HEK293 (cell line): Measurements from ENCODE around the gene KRT17.

Experiments used
- CTCF ChIA-PET: fragments of 350-600 bp; formaldehyde crosslinking; extraction: SDS; loops from one replicate; lab custom pipeline; 2021; ENCODE audit warnings: antibody characterized with exemption; lab: Yijun Ruan, JAX
- POLR2A ChIA-PET: fragments of 300-600 bp; formaldehyde crosslinking; extraction: SDS; loops from one replicate; lab custom pipeline; 2020; ENCODE audit warnings: antibody characterized with exemption, inconsistent platforms; lab: Yijun Ruan, JAX
- H3K27ac ChIP-seq: fragments of 200-500 bp; sonication (Bioruptor generic); 2 replicates; pipeline ENCODE4 v1.5.1; 2014; ENCODE audit warnings: low read depth, low read length, control low read depth, inconsistent platforms; ENCODE audit errors: extremely low read depth
- H3K36me3 ChIP-seq, 2 experiments: fragments of 200-500 bp in 1 of 2; sonication (Bioruptor generic) in 1 of 2; 1 replicate in 1 of 2; 2 replicates in 1 of 2; pipeline ENCODE4 v1.5.1; 2014 to 2017; ENCODE audit warnings: inconsistent platforms in 2 of 2, low read length in 2 of 2; ENCODE audit not compliant: control insufficient read depth in 2 of 2, insufficient read depth in 1 of 2
- H3K4me1 ChIP-seq: fragments of 200-500 bp; sonication (Bioruptor generic); 2 replicates; pipeline ENCODE4 v1.5.1; 2014; ENCODE audit warnings: mild to moderate bottlenecking, low read length, inconsistent platforms; ENCODE audit not compliant: control insufficient read depth, insufficient read depth
- H3K4me3 ChIP-seq: 2 replicates; pipeline ENCODE4 v1.5.1; 2011; ENCODE audit warnings: low read depth, mild to moderate bottlenecking, control low read depth, low read length, moderate library complexity
- H3K9me3 ChIP-seq: fragments of 200-500 bp; sonication (Bioruptor generic); 2 replicates; pipeline ENCODE4 v1.5.1; 2014; ENCODE audit warnings: low read depth, low read length, inconsistent platforms; ENCODE audit not compliant: control insufficient read depth, insufficient read depth
- KLF8 ChIP-seq: fragments of 450-650 bp; formaldehyde crosslinking; IDR thresholded peaks from 2 replicates; pipeline ENCODE4 v1.5.1; 2016; ENCODE audit warnings: missing biosample characterization, missing genetic modification characterization
- KLF9 ChIP-seq: fragments of 450-650 bp; formaldehyde crosslinking; IDR thresholded peaks from 2 replicates; pipeline ENCODE4 v1.5.1; 2016; ENCODE audit warnings: missing biosample characterization, missing genetic modification characterization, low read depth
- ZBTB8A ChIP-seq: fragments of 450-650 bp; formaldehyde crosslinking; IDR thresholded peaks from 2 replicates; pipeline ENCODE4 v1.5.1; 2016; ENCODE audit warnings: missing biosample characterization, missing genetic modification characterization
- ZFHX2 ChIP-seq: fragments of 450-650 bp; formaldehyde crosslinking; conservative IDR thresholded peaks from 2 replicates; pipeline ENCODE4 v1.5.1; 2016; ENCODE audit warnings: missing biosample characterization, missing genetic modification characterization
- ZFP69B ChIP-seq: fragments of 450-650 bp; formaldehyde crosslinking; IDR thresholded peaks from 2 replicates; pipeline ENCODE4 v1.5.1; 2016; ENCODE audit warnings: missing biosample characterization, missing genetic modification characterization
- ZNF121 ChIP-seq: fragments of 450-650 bp; formaldehyde crosslinking; IDR thresholded peaks from 2 replicates; pipeline ENCODE4 v1.5.1; 2016; ENCODE audit warnings: missing biosample characterization, missing genetic modification characterization
- ZNF155 ChIP-seq: fragments of 450-650 bp; formaldehyde crosslinking; IDR thresholded peaks from 2 replicates; pipeline ENCODE4 v1.5.1; 2016; ENCODE audit warnings: missing biosample characterization, missing genetic modification characterization
- ZNF184 ChIP-seq: fragments of 450-650 bp; IDR thresholded peaks from 2 replicates; pipeline ENCODE4 v1.5.1; 2018; ENCODE audit warnings: missing biosample characterization, mild to moderate bottlenecking, missing genetic modification characterization
- ZNF629 ChIP-seq: fragments of 450-650 bp; formaldehyde crosslinking; IDR thresholded peaks from 2 replicates; pipeline ENCODE4 v1.5.1; 2017; ENCODE audit warnings: missing biosample characterization, missing genetic modification characterization
- ZNF837 ChIP-seq: fragments of 450-650 bp; formaldehyde crosslinking; IDR thresholded peaks from 2 replicates; pipeline ENCODE4 v1.5.1; 2016; ENCODE audit warnings: missing biosample characterization, missing genetic modification characterization
- TF ChIP-seq, protein P1 (sequence below): fragments of 450-650 bp; formaldehyde crosslinking; IDR thresholded peaks from 2 replicates; pipeline ENCODE4 v1.5.1; 2016; ENCODE audit warnings: missing biosample characterization, missing genetic modification characterization
- TF ChIP-seq, protein P2 (sequence below): fragments of 450-650 bp; formaldehyde crosslinking; IDR thresholded peaks from 2 replicates; pipeline ENCODE4 v1.5.1; 2016; ENCODE audit warnings: missing biosample characterization, missing genetic modification characterization
- TF ChIP-seq, protein P3 (sequence below): fragments of 450-650 bp; formaldehyde crosslinking; IDR thresholded peaks from 2 replicates; pipeline ENCODE4 v1.5.1; 2017; ENCODE audit warnings: missing biosample characterization, missing genetic modification characterization
- TF ChIP-seq, protein P4 (sequence below): fragments of 450-650 bp; formaldehyde crosslinking; IDR thresholded peaks from 2 replicates; pipeline ENCODE4 v1.5.1; 2016; ENCODE audit warnings: missing biosample characterization, missing genetic modification characterization

KRT17 gene

DNA sequence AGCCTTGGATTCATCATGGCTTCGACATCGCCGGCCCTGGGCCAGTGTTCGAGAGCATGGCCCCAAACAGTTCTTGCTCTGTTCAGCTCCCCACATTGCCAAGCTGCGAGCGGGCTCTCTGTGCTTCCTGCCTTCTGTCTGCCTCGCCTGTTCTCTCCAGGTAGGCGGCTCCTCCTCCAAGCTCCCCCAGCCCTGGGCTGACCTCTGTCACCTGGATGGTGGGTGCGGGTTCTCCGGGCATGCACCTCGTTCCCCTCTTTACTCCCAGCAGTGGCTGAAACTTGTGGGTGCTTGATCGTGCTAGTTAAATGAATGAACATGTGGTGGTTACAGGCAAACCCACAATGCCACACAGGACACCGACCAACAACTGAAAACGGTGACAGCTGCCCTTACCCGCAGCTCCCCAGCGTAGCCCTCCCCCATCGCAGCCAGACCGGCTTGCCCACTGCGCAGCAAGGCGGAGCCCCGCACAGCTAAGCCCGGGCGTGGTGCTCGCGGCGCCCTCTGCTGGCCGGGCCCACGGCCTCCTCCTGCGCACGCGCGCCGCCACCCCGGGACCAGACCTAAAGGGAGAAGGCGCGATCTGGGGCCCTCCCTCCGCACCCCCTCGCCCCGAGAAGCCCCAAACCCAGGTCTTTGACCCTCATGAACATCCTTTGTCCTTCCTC, 41.3 kb upstream of the KRT17 start (continued):
- TF ChIP-seq ZBTB8A (tag by site-specific recombination), result peak; percentile 36; the same call in 1 of the 2 replicates
- TF ChIP-seq ZNF837 (tag by site-specific recombination), result no peak
- TF ChIP-seq KLF9 (tag by site-specific recombination), result peak; percentile 15; the same call in 1 of the 2 replicates
- TF ChIP-seq ZNF629 (tag by site-specific recombination), result peak; percentile 25; the same call in 1 of the 2 replicates
- peak; percentile 70; the same call in 1 of the 2 replicates for TF ChIP-seq KLF8 (tag by site-specific recombination)
- TF ChIP-seq, protein P1, sequence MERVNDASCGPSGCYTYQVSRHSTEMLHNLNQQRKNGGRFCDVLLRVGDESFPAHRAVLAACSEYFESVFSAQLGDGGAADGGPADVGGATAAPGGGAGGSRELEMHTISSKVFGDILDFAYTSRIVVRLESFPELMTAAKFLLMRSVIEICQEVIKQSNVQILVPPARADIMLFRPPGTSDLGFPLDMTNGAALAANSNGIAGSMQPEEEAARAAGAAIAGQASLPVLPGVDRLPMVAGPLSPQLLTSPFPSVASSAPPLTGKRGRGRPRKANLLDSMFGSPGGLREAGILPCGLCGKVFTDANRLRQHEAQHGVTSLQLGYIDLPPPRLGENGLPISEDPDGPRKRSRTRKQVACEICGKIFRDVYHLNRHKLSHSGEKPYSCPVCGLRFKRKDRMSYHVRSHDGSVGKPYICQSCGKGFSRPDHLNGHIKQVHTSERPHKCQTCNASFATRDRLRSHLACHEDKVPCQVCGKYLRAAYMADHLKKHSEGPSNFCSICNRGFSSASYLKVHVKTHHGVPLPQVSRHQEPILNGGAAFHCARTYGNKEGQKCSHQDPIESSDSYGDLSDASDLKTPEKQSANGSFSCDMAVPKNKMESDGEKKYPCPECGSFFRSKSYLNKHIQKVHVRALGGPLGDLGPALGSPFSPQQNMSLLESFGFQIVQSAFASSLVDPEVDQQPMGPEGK (tag by site-specific recombination), result peak; percentile 85
- TF ChIP-seq ZFHX2, result peak; percentile 28; the same call in 1 of the 2 replicates
- TF ChIP-seq, protein P2, sequence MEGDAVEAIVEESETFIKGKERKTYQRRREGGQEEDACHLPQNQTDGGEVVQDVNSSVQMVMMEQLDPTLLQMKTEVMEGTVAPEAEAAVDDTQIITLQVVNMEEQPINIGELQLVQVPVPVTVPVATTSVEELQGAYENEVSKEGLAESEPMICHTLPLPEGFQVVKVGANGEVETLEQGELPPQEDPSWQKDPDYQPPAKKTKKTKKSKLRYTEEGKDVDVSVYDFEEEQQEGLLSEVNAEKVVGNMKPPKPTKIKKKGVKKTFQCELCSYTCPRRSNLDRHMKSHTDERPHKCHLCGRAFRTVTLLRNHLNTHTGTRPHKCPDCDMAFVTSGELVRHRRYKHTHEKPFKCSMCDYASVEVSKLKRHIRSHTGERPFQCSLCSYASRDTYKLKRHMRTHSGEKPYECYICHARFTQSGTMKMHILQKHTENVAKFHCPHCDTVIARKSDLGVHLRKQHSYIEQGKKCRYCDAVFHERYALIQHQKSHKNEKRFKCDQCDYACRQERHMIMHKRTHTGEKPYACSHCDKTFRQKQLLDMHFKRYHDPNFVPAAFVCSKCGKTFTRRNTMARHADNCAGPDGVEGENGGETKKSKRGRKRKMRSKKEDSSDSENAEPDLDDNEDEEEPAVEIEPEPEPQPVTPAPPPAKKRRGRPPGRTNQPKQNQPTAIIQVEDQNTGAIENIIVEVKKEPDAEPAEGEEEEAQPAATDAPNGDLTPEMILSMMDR, result peak; percentile 98
- TF ChIP-seq, protein P3, sequence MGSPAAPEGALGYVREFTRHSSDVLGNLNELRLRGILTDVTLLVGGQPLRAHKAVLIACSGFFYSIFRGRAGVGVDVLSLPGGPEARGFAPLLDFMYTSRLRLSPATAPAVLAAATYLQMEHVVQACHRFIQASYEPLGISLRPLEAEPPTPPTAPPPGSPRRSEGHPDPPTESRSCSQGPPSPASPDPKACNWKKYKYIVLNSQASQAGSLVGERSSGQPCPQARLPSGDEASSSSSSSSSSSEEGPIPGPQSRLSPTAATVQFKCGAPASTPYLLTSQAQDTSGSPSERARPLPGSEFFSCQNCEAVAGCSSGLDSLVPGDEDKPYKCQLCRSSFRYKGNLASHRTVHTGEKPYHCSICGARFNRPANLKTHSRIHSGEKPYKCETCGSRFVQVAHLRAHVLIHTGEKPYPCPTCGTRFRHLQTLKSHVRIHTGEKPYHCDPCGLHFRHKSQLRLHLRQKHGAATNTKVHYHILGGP, result no peak
- TF ChIP-seq ZNF155 (tag by site-specific recombination), result no peak
- no peak for TF ChIP-seq ZFP69B (tag by site-specific recombination)

DNA sequence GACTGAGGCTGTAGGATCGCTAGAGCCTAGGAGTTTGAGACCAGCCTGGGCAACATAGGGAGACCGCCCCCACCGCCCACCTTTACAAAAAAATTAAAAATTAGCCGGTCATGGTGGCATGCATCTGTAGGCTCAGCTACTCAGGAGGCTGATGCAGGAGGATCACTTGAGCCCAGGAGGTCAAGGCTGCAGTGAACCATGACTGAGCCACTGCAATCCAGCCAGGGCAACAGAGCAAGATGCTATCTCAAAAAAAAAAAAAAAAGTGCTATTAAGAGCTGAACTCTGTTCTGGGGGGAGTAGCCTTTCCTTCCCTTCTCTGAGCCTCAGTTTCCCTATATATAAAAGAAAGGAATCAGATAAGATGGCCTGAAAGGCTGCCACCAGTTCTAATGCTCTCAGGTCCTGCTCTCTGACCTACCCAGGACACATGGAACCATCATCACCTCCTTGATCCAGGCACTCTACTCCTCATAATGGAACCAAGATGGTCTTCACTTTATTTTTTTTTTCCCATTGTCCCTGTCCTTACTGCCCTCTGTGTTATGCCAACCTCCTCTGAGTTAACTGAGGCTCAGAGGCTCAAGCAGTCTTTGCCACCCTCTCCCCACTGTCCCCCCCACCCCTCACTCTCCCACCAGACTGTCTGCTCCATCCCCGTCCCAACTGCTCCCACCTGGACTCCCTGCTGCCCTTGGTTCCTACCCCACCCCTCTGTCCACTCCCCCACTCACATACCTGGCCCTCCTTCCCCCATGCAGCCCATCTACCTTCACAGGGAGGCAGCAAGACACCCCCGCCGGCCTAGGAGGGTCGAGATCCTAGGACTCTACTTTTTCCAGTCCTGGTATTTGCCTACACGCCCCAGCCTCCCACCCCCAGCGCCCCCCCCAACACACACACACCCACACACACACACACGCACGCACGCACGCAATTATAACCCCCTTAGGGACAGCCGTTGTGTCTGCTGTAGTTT, 40.5 kb upstream of the KRT17 start:
- CTCF ChIA-PET, result interaction anchor here (0.5 to 12.6 kb wide), 74 partner anchors 7 to 1299 kb away, joined by 3 to 567 read pairs (median 4); partner anchors contain the start of genes EIF1, KRT15, KRT17 and KRT222
- H3K36me3 ChIP-seq, result no peaks in the 10 kb centered on the region
- no peaks in the 10 kb centered on the region for H3K9me3 ChIP-seq
- H3K27ac ChIP-seq, result no peak overlapping the region
- TF ChIP-seq ZNF184 (tag by site-specific recombination) (no peak), ZNF837 (tag by site-specific recombination) (no peak), ZNF121 (tag by site-specific recombination) (0 out of 2 replicates have a peak, but pooled peaks have one; percentile 11)
- TF ChIP-seq, protein P4, sequence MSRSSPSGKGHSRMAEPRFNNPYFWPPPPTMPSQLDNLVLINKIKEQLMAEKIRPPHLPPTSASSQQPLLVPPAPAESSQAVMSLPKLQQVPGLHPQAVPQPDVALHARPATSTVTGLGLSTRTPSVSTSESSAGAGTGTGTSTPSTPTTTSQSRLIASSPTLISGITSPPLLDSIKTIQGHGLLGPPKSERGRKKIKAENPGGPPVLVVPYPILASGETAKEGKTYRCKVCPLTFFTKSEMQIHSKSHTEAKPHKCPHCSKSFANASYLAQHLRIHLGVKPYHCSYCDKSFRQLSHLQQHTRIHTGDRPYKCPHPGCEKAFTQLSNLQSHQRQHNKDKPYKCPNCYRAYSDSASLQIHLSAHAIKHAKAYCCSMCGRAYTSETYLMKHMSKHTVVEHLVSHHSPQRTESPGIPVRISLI (tag by site-specific recombination), result no peak
- TF ChIP-seq, all 188 proteins: peak for 1
- POLR2A ChIA-PET, result interaction anchor here (0.6 to 3.0 kb wide), 6 partner anchors 20 to 1441 kb away, joined by 5 to 24 read pairs (median 6); partner anchors contain the start of gene EIF1
- Histone ChIP-seq H3K4me1 (peaks cover 3% of the 10 kb centered on the region), H3K4me3 (no peak overlapping the region)
